ENCODE data around the gene PHF19. TPM values are rescaled to one million over a fixed set of nuclear protein-coding genes. Genes with fewer than 3 reads are reported as not detected.

The PHF19 gene
- total RNA-seq, 6 donors from 2014 or later, result 8.0 to 42.4 (median 19.2) TPM

- Histone ChIP-seq H3K27ac (peak overlapping the region in 1 of 4 donors; percentile 18), H3K27me3 (no peaks in the 10 kb centered on the region), H3K4me3 (no peak overlapping the region), H3K4me1 (peaks cover 10 to 16% (median 13%) of the 10 kb centered on the region in 4 donors), H3K36me3 (peaks cover 0 to 40% (median 33%) of the 10 kb centered on the region in 4 donors), H3K9me3 (no peaks in the 10 kb centered on the region)
- 64 to 80% methylated on average over 4 to 5 of the region's 5 CpGs for WGBS, 2 donors
- TF ChIP-seq EP300 (IDR thresholded peaks at IDR 0.05), result no peak
- TF ChIP-seq, protein P1, sequence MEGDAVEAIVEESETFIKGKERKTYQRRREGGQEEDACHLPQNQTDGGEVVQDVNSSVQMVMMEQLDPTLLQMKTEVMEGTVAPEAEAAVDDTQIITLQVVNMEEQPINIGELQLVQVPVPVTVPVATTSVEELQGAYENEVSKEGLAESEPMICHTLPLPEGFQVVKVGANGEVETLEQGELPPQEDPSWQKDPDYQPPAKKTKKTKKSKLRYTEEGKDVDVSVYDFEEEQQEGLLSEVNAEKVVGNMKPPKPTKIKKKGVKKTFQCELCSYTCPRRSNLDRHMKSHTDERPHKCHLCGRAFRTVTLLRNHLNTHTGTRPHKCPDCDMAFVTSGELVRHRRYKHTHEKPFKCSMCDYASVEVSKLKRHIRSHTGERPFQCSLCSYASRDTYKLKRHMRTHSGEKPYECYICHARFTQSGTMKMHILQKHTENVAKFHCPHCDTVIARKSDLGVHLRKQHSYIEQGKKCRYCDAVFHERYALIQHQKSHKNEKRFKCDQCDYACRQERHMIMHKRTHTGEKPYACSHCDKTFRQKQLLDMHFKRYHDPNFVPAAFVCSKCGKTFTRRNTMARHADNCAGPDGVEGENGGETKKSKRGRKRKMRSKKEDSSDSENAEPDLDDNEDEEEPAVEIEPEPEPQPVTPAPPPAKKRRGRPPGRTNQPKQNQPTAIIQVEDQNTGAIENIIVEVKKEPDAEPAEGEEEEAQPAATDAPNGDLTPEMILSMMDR (IDR thresholded peaks at IDR 0.05), result no peak
- no peak for TF ChIP-seq POLR2AphosphoS5 (IDR thresholded peaks at IDR 0.05)
- no peak for TF ChIP-seq POLR2A (IDR thresholded peaks at IDR 0.05)
- DNase-seq (no peak), ATAC-seq (ENCODE audit: low FRiP score in 2 of 2) (no peak)
Observed at GRCh38 chr9:120865176-120865575, 11.8 kb downstream of the PHF19 start.

GRCh38 chr9:120864719-120865118 is 12.3 kb downstream of the PHF19 start:
- peaks cover 0 to 43% (median 33%) of the 10 kb centered on the region in 4 donors for H3K36me3 ChIP-seq

GRCh38 chr9:120863833-120864232 is 13.2 kb downstream of the PHF19 start:
- no peaks in the 10 kb centered on the region for H3K27me3 ChIP-seq
- H3K9me3 ChIP-seq, result no peaks in the 10 kb centered on the region
- H3K4me1 ChIP-seq, result peaks cover 5 to 9% (median 7%) of the 10 kb centered on the region in 4 donors
- no peak for TF ChIP-seq POLR2A (IDR thresholded peaks at IDR 0.05)
- TF ChIP-seq POLR2AphosphoS5 (IDR thresholded peaks at IDR 0.05), result no peak
- TF ChIP-seq, protein P1 (IDR thresholded peaks at IDR 0.05), result no peak
- no peak for TF ChIP-seq EP300 (IDR thresholded peaks at IDR 0.05)
- H3K4me3 ChIP-seq, result no peak overlapping the region
- ATAC-seq (ENCODE audit: low FRiP score in 2 of 2), result no peak
- WGBS, 2 donors, result 86 to 97% methylated on average over 6 to 7 of the region's 7 CpGs
- no peak for DNase-seq
- peaks cover 0 to 47% (median 33%) of the 10 kb centered on the region in 4 donors for H3K36me3 ChIP-seq
- H3K27ac ChIP-seq, result no peak overlapping the region

More at GRCh38 chr9:120864719-120865118, 12.3 kb downstream of the PHF19 start:
- DNase-seq (no peak), ATAC-seq (ENCODE audit: low FRiP score in 2 of 2) (no peak)
- no peak overlapping the region for H3K27ac ChIP-seq
- no peak overlapping the region for H3K4me3 ChIP-seq
- H3K4me1 ChIP-seq, result peaks cover 10 to 15% (median 13%) of the 10 kb centered on the region in 4 donors
- TF ChIP-seq POLR2AphosphoS5 (IDR thresholded peaks at IDR 0.05) (no peak), EP300 (IDR thresholded peaks at IDR 0.05) (no peak), POLR2A (IDR thresholded peaks at IDR 0.05) (no peak)
- TF ChIP-seq, protein P1 (IDR thresholded peaks at IDR 0.05), result no peak
- no peaks in the 10 kb centered on the region for H3K9me3 ChIP-seq
- WGBS, 2 donors, result 92 to 94% methylated on average over 5 of the region's 5 CpGs
- H3K27me3 ChIP-seq, result no peaks in the 10 kb centered on the region

DNA sequence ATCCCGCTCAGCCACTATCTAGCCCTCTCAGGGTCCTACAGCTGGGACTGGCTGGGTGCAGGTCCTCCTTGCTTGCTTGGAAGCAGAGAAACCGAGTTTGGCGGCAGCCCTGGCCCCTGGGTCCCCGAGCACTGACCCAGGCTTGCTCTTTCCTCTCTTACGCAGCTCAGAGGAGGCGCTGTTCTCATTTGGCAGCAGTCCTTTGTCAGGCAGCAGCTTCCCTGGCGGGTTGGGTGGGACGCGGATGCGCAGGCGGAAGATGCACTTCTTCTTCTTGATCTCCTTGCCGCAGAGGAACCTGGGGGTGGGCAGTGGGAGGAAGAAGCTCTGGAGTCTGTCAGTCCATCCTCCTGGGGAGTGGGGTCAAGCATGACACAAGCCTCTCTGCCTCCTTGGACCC is 14.5 kb downstream of the PHF19 start:
- peak in 1 of 2 donors; percentile 57 for DNase-seq
- no peak overlapping the region for H3K4me3 ChIP-seq
- no peaks in the 10 kb centered on the region for H3K4me1 ChIP-seq
- no peak overlapping the region for H3K27ac ChIP-seq
- no peaks in the 10 kb centered on the region for H3K27me3 ChIP-seq
- ATAC-seq (ENCODE audit: low FRiP score in 2 of 2), result no peak
- H3K36me3 ChIP-seq, result peaks cover 0 to 54% (median 42%) of the 10 kb centered on the region in 4 donors
- H3K9me3 ChIP-seq, result no peaks in the 10 kb centered on the region
- TF ChIP-seq POLR2AphosphoS5 (IDR thresholded peaks at IDR 0.05) (no peak), EP300 (IDR thresholded peaks at IDR 0.05) (no peak), POLR2A (IDR thresholded peaks at IDR 0.05) (no peak)
- TF ChIP-seq, protein P1 (IDR thresholded peaks at IDR 0.05), result no peak
- 95% methylated on average over 11 to 12 of the region's 12 CpGs for WGBS, 2 donors

GRCh38 chr9:120861935-120862334 is 15.1 kb downstream of the PHF19 start:
- Histone ChIP-seq H3K4me3 (no peak overlapping the region), H3K9me3 (no peaks in the 10 kb centered on the region), H3K27me3 (no peaks in the 10 kb centered on the region), H3K36me3 (peaks cover 0 to 56% (median 45%) of the 10 kb centered on the region in 4 donors), H3K4me1 (no peaks in the 10 kb centered on the region), H3K27ac (no peak overlapping the region)
- ATAC-seq (ENCODE audit: low FRiP score in 2 of 2) (no peak), DNase-seq (peak in 1 of 2 donors; percentile 63)
- 98 to 99% methylated on average over 6 of the region's 6 CpGs for WGBS, 2 donors
- TF ChIP-seq, protein P1 (IDR thresholded peaks at IDR 0.05), result no peak
- TF ChIP-seq POLR2AphosphoS5 (IDR thresholded peaks at IDR 0.05), result no peak
- TF ChIP-seq EP300 (IDR thresholded peaks at IDR 0.05), result no peak
- no peak for TF ChIP-seq POLR2A (IDR thresholded peaks at IDR 0.05)
